Measurements from ENCODE around the gene C2CD2. TPM values are rescaled to one million over a fixed set of nuclear protein-coding genes. Genes with fewer than 3 reads are reported as not detected.

The C2CD2 gene
- total and polyA plus RNA-seq, 10 of the 15 experiments (the other 5 are each of a cell fraction or from before 2014, with no cell fraction given): 2.2 to 30.9 (median 9.9) TPM

- RAD21 ChIA-PET (ENCODE audit: unreplicated experiment): interaction anchor here (1.0 to 2.6 kb wide), 4 partner anchors 10 to 196 kb away, joined by 3 to 11 read pairs (median 4); partner anchors contain the start of gene PRDM15
- Histone ChIP-seq H3K4me2 (ENCODE audit: control insufficient read depth, insufficient read depth) (no peak overlapping the region), H3K79me2 (ENCODE audit: control insufficient read depth, insufficient read depth, low read length) (peaks cover 34% of the 10 kb centered on the region), H4K20me1 (ENCODE audit: control insufficient read depth, insufficient read depth) (no peaks in the 10 kb centered on the region), H3K27ac (ENCODE audit: control insufficient read depth, insufficient read depth) (peak overlapping the region; percentile 45; the same call in 1 of the 2 replicates), H3K4me1 (ENCODE audit: control insufficient read depth, insufficient read depth, low read length) (peaks cover 36% of the 10 kb centered on the region), H3K9ac (ENCODE audit: control insufficient read depth, insufficient read depth, low read length) (no peak overlapping the region), H3K36me3 (ENCODE audit: control insufficient read depth in 2 of 2, insufficient read depth in 2 of 2, low read length in 1 of 2) (peaks cover 13 to 18% of the 10 kb centered on the region in 2 experiments), H3K9me3 (replicated peaks; ENCODE audit: control insufficient read depth, insufficient read depth, low read length) (no peaks in the 10 kb centered on the region), H3K4me3 (no peak overlapping the region), H2AFZ (ENCODE audit: control insufficient read depth, low read depth, low read length) (no peak overlapping the region), H3K27me3 (replicated peaks in 1 of 2; ENCODE audit: control insufficient read depth in 2 of 2, insufficient read depth in 2 of 2, low read length in 1 of 2) (no peaks in the 10 kb centered on the region)
- FAIRE-seq (peak; percentile 65), ATAC-seq (no peak), DNase-seq (ENCODE audit: low read depth, low spot score) (no peak)
- POLR2A ChIA-PET: interaction anchor here (0.9 to 1.8 kb wide), 4 partner anchors 9 to 143 kb away, joined by 3 to 5 read pairs (median 4); no protein-coding TSS in a partner anchor
- 79% methylated on average over 5 of the region's 5 CpGs for WGBS (ENCODE audit: insufficient coverage, insufficient replicate concordance, low lambda C conversion rate, missing lambda C conversion rate)
- SMC1A ChIA-PET (ENCODE audit: uncharacterized antibody, unreplicated experiment): interaction anchor here (0.8 to 5.2 kb wide), 10 partner anchors 9 to 637 kb away, joined by 3 to 41 read pairs (median 4); partner anchors contain the start of gene PRDM15
- intact Hi-C loops (cut with micrococcal nuclease; ENCODE audit: unreplicated experiment): loop anchor here (5.0 to 10.0 kb wide), 2 partner anchors 33 to 194 kb away; no protein-coding TSS in a partner anchor
- TF ChIP-seq SPI1 (IDR thresholded peaks at IDR 0.05; ENCODE audit: borderline replicate concordance, insufficient read depth, low read depth, low read length) (no peak), POLR2AphosphoS5 (IDR thresholded peaks at IDR 0.05; ENCODE audit: low read length) (no peak), MXI1 (IDR thresholded peaks at IDR 0.05; ENCODE audit: low read depth, low read length) (no peak), ATF7 (IDR thresholded peaks at IDR 0.05; ENCODE audit: low read depth) (no peak), TCF3 (IDR thresholded peaks at IDR 0.05; ENCODE audit: borderline replicate concordance, insufficient read depth, low read depth, low read length) (no peak), GABPA (IDR thresholded peaks at IDR 0.05; ENCODE audit: low read depth) (no peak), FOXK2 (IDR thresholded peaks at IDR 0.05) (no peak), EED (IDR thresholded peaks at IDR 0.05; ENCODE audit: low read depth) (no peak)
- TF ChIP-seq, protein P1, sequence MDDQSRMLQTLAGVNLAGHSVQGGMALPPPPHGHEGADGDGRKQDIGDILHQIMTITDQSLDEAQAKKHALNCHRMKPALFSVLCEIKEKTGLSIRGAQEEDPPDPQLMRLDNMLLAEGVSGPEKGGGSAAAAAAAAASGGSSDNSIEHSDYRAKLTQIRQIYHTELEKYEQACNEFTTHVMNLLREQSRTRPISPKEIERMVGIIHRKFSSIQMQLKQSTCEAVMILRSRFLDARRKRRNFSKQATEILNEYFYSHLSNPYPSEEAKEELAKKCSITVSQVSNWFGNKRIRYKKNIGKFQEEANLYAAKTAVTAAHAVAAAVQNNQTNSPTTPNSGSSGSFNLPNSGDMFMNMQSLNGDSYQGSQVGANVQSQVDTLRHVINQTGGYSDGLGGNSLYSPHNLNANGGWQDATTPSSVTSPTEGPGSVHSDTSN (IDR thresholded peaks at IDR 0.05; ENCODE audit: insufficient replicate concordance, low read depth, low read length): no peak
- TF ChIP-seq, protein P2, sequence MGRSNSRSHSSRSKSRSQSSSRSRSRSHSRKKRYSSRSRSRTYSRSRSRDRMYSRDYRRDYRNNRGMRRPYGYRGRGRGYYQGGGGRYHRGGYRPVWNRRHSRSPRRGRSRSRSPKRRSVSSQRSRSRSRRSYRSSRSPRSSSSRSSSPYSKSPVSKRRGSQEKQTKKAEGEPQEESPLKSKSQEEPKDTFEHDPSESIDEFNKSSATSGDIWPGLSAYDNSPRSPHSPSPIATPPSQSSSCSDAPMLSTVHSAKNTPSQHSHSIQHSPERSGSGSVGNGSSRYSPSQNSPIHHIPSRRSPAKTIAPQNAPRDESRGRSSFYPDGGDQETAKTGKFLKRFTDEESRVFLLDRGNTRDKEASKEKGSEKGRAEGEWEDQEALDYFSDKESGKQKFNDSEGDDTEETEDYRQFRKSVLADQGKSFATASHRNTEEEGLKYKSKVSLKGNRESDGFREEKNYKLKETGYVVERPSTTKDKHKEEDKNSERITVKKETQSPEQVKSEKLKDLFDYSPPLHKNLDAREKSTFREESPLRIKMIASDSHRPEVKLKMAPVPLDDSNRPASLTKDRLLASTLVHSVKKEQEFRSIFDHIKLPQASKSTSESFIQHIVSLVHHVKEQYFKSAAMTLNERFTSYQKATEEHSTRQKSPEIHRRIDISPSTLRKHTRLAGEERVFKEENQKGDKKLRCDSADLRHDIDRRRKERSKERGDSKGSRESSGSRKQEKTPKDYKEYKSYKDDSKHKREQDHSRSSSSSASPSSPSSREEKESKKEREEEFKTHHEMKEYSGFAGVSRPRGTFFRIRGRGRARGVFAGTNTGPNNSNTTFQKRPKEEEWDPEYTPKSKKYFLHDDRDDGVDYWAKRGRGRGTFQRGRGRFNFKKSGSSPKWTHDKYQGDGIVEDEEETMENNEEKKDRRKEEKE (IDR thresholded peaks at IDR 0.05): no peak
- TF ChIP-seq, protein P3, sequence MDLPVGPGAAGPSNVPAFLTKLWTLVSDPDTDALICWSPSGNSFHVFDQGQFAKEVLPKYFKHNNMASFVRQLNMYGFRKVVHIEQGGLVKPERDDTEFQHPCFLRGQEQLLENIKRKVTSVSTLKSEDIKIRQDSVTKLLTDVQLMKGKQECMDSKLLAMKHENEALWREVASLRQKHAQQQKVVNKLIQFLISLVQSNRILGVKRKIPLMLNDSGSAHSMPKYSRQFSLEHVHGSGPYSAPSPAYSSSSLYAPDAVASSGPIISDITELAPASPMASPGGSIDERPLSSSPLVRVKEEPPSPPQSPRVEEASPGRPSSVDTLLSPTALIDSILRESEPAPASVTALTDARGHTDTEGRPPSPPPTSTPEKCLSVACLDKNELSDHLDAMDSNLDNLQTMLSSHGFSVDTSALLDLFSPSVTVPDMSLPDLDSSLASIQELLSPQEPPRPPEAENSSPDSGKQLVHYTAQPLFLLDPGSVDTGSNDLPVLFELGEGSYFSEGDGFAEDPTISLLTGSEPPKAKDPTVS (IDR thresholded peaks at IDR 0.05; ENCODE audit: low read depth, low read length): no peak
- CTCF ChIA-PET: interaction anchor here (0.6 to 1.2 kb wide), 5 partner anchors 92 to 332 kb away, joined by 3 to 4 read pairs (median 3); no protein-coding TSS in a partner anchor
- no TSS peak for BruUV-seq (replicated peaks)
- in situ Hi-C loops (cut with MboI): no loop called here
These were observed 33.3 kb downstream of the C2CD2 start for GRCh38 chr21:41920476-41920875.

All from GM12878 (cell line).